Measurements from ENCODE around the gene FOXD1.

DNA sequence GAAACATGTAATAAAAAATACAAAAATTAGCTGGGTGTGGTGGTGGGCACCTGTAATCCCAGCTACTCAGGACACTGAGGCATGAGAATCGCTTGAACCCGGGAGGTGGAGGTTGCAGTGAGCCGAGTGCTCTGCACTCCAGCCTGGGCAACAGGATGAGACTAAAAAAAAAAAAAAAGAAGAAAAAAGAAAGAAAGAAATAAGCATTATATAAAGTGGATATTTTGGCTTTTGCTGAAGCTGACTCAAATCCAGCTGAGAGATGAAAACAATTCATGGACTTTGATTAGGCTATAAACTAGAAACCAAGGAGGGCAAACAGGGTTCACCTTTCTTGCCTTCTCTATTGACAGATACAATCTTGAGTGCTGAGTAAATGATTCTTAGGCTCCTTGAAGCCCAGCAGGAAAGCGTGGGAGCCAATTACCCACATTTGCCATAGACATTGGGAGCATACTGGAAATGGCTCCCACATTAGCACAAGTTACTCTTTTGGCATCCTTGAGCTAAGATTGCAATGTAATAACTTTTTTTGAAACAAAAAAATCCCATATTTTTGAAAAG, 47.3 kb upstream of the FOXD1 start:
- TF ChIP-seq GABPA (IDR thresholded peaks at IDR 0.05; ENCODE audit: low read depth) = no peak
- TF ChIP-seq, protein P1, sequence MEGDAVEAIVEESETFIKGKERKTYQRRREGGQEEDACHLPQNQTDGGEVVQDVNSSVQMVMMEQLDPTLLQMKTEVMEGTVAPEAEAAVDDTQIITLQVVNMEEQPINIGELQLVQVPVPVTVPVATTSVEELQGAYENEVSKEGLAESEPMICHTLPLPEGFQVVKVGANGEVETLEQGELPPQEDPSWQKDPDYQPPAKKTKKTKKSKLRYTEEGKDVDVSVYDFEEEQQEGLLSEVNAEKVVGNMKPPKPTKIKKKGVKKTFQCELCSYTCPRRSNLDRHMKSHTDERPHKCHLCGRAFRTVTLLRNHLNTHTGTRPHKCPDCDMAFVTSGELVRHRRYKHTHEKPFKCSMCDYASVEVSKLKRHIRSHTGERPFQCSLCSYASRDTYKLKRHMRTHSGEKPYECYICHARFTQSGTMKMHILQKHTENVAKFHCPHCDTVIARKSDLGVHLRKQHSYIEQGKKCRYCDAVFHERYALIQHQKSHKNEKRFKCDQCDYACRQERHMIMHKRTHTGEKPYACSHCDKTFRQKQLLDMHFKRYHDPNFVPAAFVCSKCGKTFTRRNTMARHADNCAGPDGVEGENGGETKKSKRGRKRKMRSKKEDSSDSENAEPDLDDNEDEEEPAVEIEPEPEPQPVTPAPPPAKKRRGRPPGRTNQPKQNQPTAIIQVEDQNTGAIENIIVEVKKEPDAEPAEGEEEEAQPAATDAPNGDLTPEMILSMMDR (IDR thresholded peaks at IDR 0.05) = no peak
- TF ChIP-seq FOSL2 (IDR thresholded peaks at IDR 0.05; ENCODE audit: borderline replicate concordance, low read depth) = no peak
- TF ChIP-seq, protein P2, sequence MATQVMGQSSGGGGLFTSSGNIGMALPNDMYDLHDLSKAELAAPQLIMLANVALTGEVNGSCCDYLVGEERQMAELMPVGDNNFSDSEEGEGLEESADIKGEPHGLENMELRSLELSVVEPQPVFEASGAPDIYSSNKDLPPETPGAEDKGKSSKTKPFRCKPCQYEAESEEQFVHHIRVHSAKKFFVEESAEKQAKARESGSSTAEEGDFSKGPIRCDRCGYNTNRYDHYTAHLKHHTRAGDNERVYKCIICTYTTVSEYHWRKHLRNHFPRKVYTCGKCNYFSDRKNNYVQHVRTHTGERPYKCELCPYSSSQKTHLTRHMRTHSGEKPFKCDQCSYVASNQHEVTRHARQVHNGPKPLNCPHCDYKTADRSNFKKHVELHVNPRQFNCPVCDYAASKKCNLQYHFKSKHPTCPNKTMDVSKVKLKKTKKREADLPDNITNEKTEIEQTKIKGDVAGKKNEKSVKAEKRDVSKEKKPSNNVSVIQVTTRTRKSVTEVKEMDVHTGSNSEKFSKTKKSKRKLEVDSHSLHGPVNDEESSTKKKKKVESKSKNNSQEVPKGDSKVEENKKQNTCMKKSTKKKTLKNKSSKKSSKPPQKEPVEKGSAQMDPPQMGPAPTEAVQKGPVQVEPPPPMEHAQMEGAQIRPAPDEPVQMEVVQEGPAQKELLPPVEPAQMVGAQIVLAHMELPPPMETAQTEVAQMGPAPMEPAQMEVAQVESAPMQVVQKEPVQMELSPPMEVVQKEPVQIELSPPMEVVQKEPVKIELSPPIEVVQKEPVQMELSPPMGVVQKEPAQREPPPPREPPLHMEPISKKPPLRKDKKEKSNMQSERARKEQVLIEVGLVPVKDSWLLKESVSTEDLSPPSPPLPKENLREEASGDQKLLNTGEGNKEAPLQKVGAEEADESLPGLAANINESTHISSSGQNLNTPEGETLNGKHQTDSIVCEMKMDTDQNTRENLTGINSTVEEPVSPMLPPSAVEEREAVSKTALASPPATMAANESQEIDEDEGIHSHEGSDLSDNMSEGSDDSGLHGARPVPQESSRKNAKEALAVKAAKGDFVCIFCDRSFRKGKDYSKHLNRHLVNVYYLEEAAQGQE (IDR thresholded peaks at IDR 0.05; ENCODE audit: low read depth, low read length) = no peak
- TF ChIP-seq TCF12 (IDR thresholded peaks at IDR 0.05) = no peak
- no peak for TF ChIP-seq SMC3 (IDR thresholded peaks at IDR 0.05; ENCODE audit: low read depth, low read length)
- no peak for TF ChIP-seq SIN3A (IDR thresholded peaks at IDR 0.05; ENCODE audit: borderline replicate concordance, low read depth, low read length)
- TF ChIP-seq, protein P3, sequence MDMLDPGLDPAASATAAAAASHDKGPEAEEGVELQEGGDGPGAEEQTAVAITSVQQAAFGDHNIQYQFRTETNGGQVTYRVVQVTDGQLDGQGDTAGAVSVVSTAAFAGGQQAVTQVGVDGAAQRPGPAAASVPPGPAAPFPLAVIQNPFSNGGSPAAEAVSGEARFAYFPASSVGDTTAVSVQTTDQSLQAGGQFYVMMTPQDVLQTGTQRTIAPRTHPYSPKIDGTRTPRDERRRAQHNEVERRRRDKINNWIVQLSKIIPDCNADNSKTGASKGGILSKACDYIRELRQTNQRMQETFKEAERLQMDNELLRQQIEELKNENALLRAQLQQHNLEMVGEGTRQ (IDR thresholded peaks at IDR 0.05; ENCODE audit: borderline replicate concordance, low read depth, low read length) = no peak
- TF ChIP-seq EP300 (IDR thresholded peaks at IDR 0.05; ENCODE audit: borderline replicate concordance in 1 of 2, low read depth in 1 of 2, low read length in 1 of 2) = no peak

Measured in SK-N-SH (cell line).